ENCODE results near the gene TCF7L1.

Gene TCF7L1

GRCh38 chr2:85356186-85356585 is 223.0 kb downstream of the TCF7L1 start:
- DNase-seq (ENCODE audit: low read depth): no peak

GRCh38 chr2:85357736-85358135 is 224.5 kb downstream of the TCF7L1 start:
- DNase-seq (ENCODE audit: low read depth): no peak
